ENCODE results near the gene SCGB1A1.

DNA sequence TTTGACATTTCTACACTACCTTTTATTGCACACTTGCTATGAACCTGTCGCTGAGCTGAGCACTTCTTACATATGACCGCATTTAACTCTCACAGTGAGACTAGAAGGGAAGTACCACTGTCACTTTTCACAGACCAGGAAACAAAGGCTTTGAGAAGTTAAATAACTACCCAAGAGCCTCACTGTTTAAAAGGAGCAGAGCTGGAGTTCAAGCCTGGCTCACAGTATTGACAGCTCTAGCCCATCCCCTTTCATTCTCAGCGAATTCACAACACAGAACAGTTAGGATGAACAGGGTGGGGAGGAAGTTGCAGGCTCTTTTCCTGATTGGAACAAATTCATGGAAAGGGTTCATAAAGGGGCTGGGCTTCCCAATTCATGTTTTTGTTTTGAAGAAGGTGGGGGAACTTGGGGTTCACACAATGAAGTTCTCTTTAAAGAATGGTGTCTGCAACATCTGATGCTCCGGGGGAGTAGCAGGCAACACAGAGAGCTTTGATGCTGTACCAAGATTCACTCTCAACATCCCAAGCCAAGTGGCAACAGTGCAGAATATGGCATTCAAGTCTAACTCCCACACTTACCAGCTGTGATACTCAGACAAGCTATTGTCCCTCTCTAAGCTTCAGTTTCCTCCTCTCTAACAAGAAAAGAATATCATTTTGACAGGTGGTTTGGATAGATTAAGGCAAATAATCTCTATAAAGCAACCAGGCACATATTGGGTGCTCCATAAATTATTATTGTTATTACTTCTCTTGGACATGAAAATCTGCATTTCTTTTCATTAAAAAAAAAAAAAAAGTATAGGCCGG, 17.2 kb downstream of the SCGB1A1 start:
- TF ChIP-seq, protein P1, sequence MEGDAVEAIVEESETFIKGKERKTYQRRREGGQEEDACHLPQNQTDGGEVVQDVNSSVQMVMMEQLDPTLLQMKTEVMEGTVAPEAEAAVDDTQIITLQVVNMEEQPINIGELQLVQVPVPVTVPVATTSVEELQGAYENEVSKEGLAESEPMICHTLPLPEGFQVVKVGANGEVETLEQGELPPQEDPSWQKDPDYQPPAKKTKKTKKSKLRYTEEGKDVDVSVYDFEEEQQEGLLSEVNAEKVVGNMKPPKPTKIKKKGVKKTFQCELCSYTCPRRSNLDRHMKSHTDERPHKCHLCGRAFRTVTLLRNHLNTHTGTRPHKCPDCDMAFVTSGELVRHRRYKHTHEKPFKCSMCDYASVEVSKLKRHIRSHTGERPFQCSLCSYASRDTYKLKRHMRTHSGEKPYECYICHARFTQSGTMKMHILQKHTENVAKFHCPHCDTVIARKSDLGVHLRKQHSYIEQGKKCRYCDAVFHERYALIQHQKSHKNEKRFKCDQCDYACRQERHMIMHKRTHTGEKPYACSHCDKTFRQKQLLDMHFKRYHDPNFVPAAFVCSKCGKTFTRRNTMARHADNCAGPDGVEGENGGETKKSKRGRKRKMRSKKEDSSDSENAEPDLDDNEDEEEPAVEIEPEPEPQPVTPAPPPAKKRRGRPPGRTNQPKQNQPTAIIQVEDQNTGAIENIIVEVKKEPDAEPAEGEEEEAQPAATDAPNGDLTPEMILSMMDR (IDR thresholded peaks at IDR 0.05) = no peak
- TF ChIP-seq EP300 (IDR thresholded peaks at IDR 0.05) (no peak), POLR2A (IDR thresholded peaks at IDR 0.05) (no peak)

Measured in ovary (tissue), 3 donors.